SK-N-SH (cell line): Measurements from ENCODE around the gene PWWP2B. TPM values are rescaled to one million over a fixed set of nuclear protein-coding genes. Genes with fewer than 3 reads are reported as not detected.
A peak's percentile ranks its signal among the peaks of the same experiment; 100 is the strongest.
"Not testable (repeated sequence)": the region's sequence is repeated elsewhere in the genome, so short reads cannot be mapped to it uniquely, and the experiment has no call there.

Source experiments
- CTCF ChIA-PET: fragments of 300-600, 350-600 bp; formaldehyde crosslinking; extraction: SDS; loops from one replicate; lab custom pipeline; 2021; lab: Yijun Ruan, JAX
- POLR2A ChIA-PET: fragments of 350-600 bp; sonication (Branson Sonifier 250); formaldehyde crosslinking; extraction: SDS; loops from one replicate; lab custom pipeline; 2020; ENCODE audit warnings: antibody characterized with exemption, inconsistent platforms; lab: Yijun Ruan, JAX
- DNase-seq: peaks from one replicate; pipeline ENCODE4 v3.0.0; 2012
- H2AFZ ChIP-seq: fragments of 200-600 bp; sonication (generic); 2 replicates; pipeline ENCODE4 v1.8.1; 2016; ENCODE audit warnings: antibody characterized with exemption, mild to moderate bottlenecking, low read depth
- H3F3A ChIP-seq: fragments of 200-600 bp; sonication (generic); replicated peaks from 2 replicates; pipeline ENCODE3; 2016; ENCODE audit warnings: antibody characterized with exemption, mild to moderate bottlenecking; ENCODE audit not compliant: insufficient read depth
- H3K27ac ChIP-seq, 2 experiments: fragments of 200-500 bp in 1 of 2; fragments of 200-600 bp in 1 of 2; sonication (Bioruptor generic) in 1 of 2; sonication (generic), shearing (Covaris generic) in 1 of 2; 2 replicates each; pipeline versions ENCODE4 v1.5.1 to v1.6.1; 2014 to 2016; ENCODE audit warnings: low read depth in 2 of 2, inconsistent platforms in 1 of 2, low read length in 1 of 2, mild to moderate bottlenecking in 1 of 2, mixed read lengths in 1 of 2
- H3K27me3 ChIP-seq: fragments of 200-600 bp; sonication (generic), shearing (Covaris generic); 2 replicates; pipeline ENCODE4 v1.6.1; 2016; ENCODE audit warnings: mixed run types; ENCODE audit not compliant: insufficient read depth
- H3K36me3 ChIP-seq, 2 experiments: fragments of 200-500 bp in 1 of 2; fragments of 200-600 bp in 1 of 2; sonication (Bioruptor generic) in 1 of 2; sonication (generic) in 1 of 2; replicated peaks in 1 of 2; 2 replicates each; pipeline versions ENCODE3 to v1.5.1; 2014 to 2016; ENCODE audit warnings: low read length in 1 of 2, mild to moderate bottlenecking in 1 of 2; ENCODE audit not compliant: insufficient read depth in 2 of 2, control insufficient read depth in 1 of 2
- H3K4me1 ChIP-seq, 2 experiments: fragments of 200-500 bp in 1 of 2; fragments of 200-600 bp in 1 of 2; sonication (Bioruptor generic) in 1 of 2; sonication (generic), shearing (Covaris generic) in 1 of 2; 2 replicates each; pipeline versions ENCODE4 v1.5.1 to v1.6.1; 2014 to 2016; ENCODE audit warnings: low read depth in 1 of 2, low read length in 1 of 2, mixed run types in 1 of 2; ENCODE audit not compliant: insufficient read depth in 2 of 2, control insufficient read depth in 1 of 2
- H3K4me2 ChIP-seq: fragments of 200-600 bp; sonication (generic), shearing (Covaris generic); 2 replicates; pipeline ENCODE4 v1.6.1; 2017; ENCODE audit warnings: mixed run types
- H3K4me3 ChIP-seq, 2 experiments: fragments of 200-500 bp in 1 of 2; fragments of 200-600 bp in 1 of 2; sonication (Bioruptor generic) in 1 of 2; sonication (generic), shearing (Covaris generic) in 1 of 2; 2 replicates each; pipeline versions ENCODE4 v1.5.1 to v1.8.1; 2014 to 2016; ENCODE audit warnings: low read depth in 2 of 2, inconsistent platforms in 1 of 2, low read length in 1 of 2, mild to moderate bottlenecking in 1 of 2, mixed read lengths in 1 of 2, moderate library complexity in 1 of 2
- H3K79me2 ChIP-seq: fragments of 200-600 bp; sonication (generic); 2 replicates; pipeline ENCODE4 v1.8.1; 2017; ENCODE audit warnings: mild to moderate bottlenecking; ENCODE audit not compliant: insufficient read depth
- H3K9ac ChIP-seq: fragments of 200-600 bp; sonication (generic); 2 replicates; pipeline ENCODE4 v1.6.1; 2017; ENCODE audit warnings: mixed run types
- H3K9me2 ChIP-seq: fragments of 200-600 bp; sonication (generic); 2 replicates; pipeline ENCODE4 v1.6.1; 2017; ENCODE audit warnings: mixed run types
- H3K9me3 ChIP-seq: fragments of 200-600 bp; sonication (generic); 2 replicates; pipeline ENCODE4 v1.6.1; 2017; ENCODE audit warnings: mixed run types, mild to moderate bottlenecking, moderate library complexity
- H4K20me1 ChIP-seq: fragments of 200-600 bp; sonication (generic); 2 replicates; pipeline ENCODE4 v1.6.1; 2017; ENCODE audit warnings: mild to moderate bottlenecking, mixed run types; ENCODE audit not compliant: insufficient read depth
- GABPA ChIP-seq: IDR thresholded peaks from 2 replicates; pipeline ENCODE4 v1.4.0; 2012; ENCODE audit warnings: low read depth, mild to moderate bottlenecking
- MXI1 ChIP-seq: IDR thresholded peaks from 2 replicates; pipeline ENCODE4 v1.6.1; 2012; ENCODE audit warnings: mild to moderate bottlenecking, low read depth, low read length, improper control_type of control experiment
- RAD21 ChIP-seq: IDR thresholded peaks from 2 replicates; pipeline ENCODE4 v1.6.1; 2012; ENCODE audit warnings: mild to moderate bottlenecking, low read length
- SMC3 ChIP-seq: IDR thresholded peaks from 2 replicates; pipeline ENCODE4 v1.6.1; 2012; ENCODE audit warnings: low read depth, low read length, improper control_type of control experiment
- WGBS: methylation state at CpG from one replicate; pipeline ENCODE4 v1.1.6; 2017; ENCODE audit warnings: low lambda C conversion rate; 5-methylcytosine and 5-hydroxymethylcytosine counted together
- polyA plus RNA-seq, 3 experiments: library from polyadenylated mRNA; depleted of rRNA; stranded (reverse); fragments of >200 nt; gene quantifications; 2 replicates each; pipeline ENCODE4 v1.2.3, GENCODE V29; 2012
- TF ChIP-seq, protein P1 (sequence below): IDR thresholded peaks from 2 replicates; pipeline ENCODE4; 2012
- TF ChIP-seq, protein P2 (sequence below): IDR thresholded peaks from 2 replicates; pipeline ENCODE4 v1.4.0; 2012; ENCODE audit warnings: low read depth, borderline replicate concordance
- TF ChIP-seq, protein P3 (sequence below): fragments of 200-600 bp; sonication (generic); IDR thresholded peaks from 2 replicates; pipeline ENCODE4 v1.6.1; 2017; ENCODE audit warnings: antibody characterized with exemption, mild to moderate bottlenecking, moderate library complexity

Gene PWWP2B
- polyA plus RNA-seq, 1 of the 3 experiments (the other 2 are of a cell fraction), result 2.4 TPM

DNA sequence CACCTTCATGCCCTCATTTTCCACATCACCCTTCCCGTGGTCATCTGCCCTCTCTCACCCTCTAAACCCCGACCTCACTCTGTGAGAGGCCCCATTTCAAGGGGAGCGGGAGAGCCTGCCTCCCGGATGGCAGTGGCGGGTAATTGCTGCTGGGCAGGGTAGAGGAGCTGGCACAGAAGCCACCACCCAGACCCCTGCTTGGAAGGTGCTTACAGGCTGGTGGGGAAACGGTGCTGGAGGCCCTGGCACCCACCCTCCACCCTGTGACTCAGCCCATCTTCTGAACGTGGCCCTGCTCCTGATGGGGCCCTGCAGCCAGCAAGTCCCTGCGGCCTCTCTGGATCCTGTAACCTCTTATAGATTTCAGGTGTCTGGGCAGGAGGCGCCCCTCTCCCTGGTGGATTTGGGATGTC is 10.6 kb upstream of the PWWP2B start:
- WGBS, result 90% methylated on average over 5 of the region's 9 CpGs

DNA sequence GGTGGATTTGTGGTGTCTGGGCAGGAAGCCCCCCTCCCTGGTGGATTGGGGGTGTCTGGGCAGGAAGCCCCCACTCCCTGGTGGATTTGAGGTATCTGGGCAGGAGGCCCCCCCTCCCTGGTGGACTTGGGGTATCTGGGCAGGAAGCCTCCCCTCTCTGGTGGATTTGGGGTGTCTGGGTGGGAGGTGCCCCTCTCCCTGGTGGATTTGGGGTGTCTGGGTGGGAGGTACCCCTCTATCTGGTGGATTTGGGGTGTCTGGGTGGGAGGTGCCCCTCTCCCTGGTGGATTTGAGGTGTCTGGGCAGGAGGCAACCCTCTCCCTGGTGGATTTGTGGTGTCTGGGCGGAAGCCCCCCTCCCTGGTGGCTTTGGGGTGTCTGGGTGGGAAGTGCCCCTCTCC is 10.1 kb upstream of the PWWP2B start:
- not testable (repeated sequence) for DNase-seq
- CTCF ChIA-PET, result interaction anchor here (1.0 to 1.3 kb wide), 2 partner anchors 67 to 255 kb away, joined by 3 read pairs; no protein-coding TSS in a partner anchor
- no CpG with 5 or more reads among the region's 1 CpG for WGBS

More for the DNA sequence above, 10.6 kb upstream of the PWWP2B start:
- H3K27ac ChIP-seq, result no peak overlapping the region
- no peaks in the 10 kb centered on the region for H3K79me2 ChIP-seq
- peaks cover 0 to 9% of the 10 kb centered on the region in 2 experiments; a peak in 1 of 4 replicates for H3K4me1 ChIP-seq
- H3K27me3 ChIP-seq, result no peaks in the 10 kb centered on the region
- CTCF ChIA-PET, result interaction anchor here (1.3 kb wide), 1 partner anchor 256 kb away, joined by 3 read pairs; no protein-coding TSS in a partner anchor
- no peaks in the 10 kb centered on the region for H3K36me3 ChIP-seq
- no peak overlapping the region for H2AFZ ChIP-seq
- H3K9ac ChIP-seq, result no peak overlapping the region
- POLR2A ChIA-PET, result no interaction called here
- H4K20me1 ChIP-seq, result no peaks in the 10 kb centered on the region
- no peak overlapping the region for H3K4me3 ChIP-seq
- H3K9me3 ChIP-seq, result no peaks in the 10 kb centered on the region
- H3K9me2 ChIP-seq, result no peaks in the 10 kb centered on the region
- DNase-seq, result no peak
- no peaks in the 10 kb centered on the region for H3F3A ChIP-seq
- H3K4me2 ChIP-seq, result no peak overlapping the region
- TF ChIP-seq, protein P1, sequence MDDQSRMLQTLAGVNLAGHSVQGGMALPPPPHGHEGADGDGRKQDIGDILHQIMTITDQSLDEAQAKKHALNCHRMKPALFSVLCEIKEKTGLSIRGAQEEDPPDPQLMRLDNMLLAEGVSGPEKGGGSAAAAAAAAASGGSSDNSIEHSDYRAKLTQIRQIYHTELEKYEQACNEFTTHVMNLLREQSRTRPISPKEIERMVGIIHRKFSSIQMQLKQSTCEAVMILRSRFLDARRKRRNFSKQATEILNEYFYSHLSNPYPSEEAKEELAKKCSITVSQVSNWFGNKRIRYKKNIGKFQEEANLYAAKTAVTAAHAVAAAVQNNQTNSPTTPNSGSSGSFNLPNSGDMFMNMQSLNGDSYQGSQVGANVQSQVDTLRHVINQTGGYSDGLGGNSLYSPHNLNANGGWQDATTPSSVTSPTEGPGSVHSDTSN, result no peak
- TF ChIP-seq, protein P2, sequence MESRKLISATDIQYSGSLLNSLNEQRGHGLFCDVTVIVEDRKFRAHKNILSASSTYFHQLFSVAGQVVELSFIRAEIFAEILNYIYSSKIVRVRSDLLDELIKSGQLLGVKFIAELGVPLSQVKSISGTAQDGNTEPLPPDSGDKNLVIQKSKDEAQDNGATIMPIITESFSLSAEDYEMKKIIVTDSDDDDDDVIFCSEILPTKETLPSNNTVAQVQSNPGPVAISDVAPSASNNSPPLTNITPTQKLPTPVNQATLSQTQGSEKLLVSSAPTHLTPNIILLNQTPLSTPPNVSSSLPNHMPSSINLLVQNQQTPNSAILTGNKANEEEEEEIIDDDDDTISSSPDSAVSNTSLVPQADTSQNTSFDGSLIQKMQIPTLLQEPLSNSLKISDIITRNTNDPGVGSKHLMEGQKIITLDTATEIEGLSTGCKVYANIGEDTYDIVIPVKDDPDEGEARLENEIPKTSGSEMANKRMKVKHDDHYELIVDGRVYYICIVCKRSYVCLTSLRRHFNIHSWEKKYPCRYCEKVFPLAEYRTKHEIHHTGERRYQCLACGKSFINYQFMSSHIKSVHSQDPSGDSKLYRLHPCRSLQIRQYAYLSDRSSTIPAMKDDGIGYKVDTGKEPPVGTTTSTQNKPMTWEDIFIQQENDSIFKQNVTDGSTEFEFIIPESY, result no peak
- no peak for TF ChIP-seq GABPA

DNA sequence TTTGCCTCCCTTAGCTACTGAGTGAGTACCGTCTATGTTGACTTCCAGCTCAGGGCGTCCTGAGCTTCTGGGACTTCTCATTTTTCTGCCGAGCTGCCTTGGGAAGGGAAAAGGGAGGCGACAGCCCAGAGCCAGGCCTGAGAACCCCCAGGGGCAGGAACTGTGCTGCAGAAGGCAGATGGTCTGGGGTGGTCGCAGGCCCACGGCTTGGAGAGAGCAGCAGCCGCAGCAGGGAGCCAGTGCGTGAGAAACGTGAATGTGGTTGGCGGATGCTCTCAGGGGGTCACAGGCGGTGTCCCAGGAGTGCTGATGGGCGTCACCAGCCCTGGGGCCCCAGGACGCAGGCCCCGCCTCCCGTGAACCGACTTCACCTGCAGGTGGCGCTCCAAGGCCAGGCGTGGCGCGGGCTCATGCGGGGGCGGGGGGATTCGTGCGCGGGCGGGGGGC is 9.2 kb upstream of the PWWP2B start:
- H3K4me2 ChIP-seq, result no peak overlapping the region
- no peaks in the 10 kb centered on the region for H3K36me3 ChIP-seq
- DNase-seq, result peak; percentile 97
- no peaks in the 10 kb centered on the region for H3K9me2 ChIP-seq
- 3% methylated on average over 8 of the region's 26 CpGs for WGBS
- POLR2A ChIA-PET, result no interaction called here
- no peak overlapping the region for H3K4me3 ChIP-seq
- no peaks in the 10 kb centered on the region for H3K79me2 ChIP-seq
- H3K4me1 ChIP-seq, result peaks cover 0 to 9% of the 10 kb centered on the region in 2 experiments; a peak in 1 of 4 replicates
- H3K9me3 ChIP-seq, result no peaks in the 10 kb centered on the region
- H3F3A ChIP-seq, result no peaks in the 10 kb centered on the region
- H2AFZ ChIP-seq, result no peak overlapping the region
- H3K27ac ChIP-seq, result no peak overlapping the region
- TF ChIP-seq MXI1 (no peak), SMC3 (peak; percentile 71), RAD21 (peak; percentile 67)
- TF ChIP-seq, protein P3, sequence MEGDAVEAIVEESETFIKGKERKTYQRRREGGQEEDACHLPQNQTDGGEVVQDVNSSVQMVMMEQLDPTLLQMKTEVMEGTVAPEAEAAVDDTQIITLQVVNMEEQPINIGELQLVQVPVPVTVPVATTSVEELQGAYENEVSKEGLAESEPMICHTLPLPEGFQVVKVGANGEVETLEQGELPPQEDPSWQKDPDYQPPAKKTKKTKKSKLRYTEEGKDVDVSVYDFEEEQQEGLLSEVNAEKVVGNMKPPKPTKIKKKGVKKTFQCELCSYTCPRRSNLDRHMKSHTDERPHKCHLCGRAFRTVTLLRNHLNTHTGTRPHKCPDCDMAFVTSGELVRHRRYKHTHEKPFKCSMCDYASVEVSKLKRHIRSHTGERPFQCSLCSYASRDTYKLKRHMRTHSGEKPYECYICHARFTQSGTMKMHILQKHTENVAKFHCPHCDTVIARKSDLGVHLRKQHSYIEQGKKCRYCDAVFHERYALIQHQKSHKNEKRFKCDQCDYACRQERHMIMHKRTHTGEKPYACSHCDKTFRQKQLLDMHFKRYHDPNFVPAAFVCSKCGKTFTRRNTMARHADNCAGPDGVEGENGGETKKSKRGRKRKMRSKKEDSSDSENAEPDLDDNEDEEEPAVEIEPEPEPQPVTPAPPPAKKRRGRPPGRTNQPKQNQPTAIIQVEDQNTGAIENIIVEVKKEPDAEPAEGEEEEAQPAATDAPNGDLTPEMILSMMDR, result peak; percentile 54
- H3K27me3 ChIP-seq, result no peaks in the 10 kb centered on the region
- H4K20me1 ChIP-seq, result no peaks in the 10 kb centered on the region
- no peak overlapping the region for H3K9ac ChIP-seq
- CTCF ChIA-PET, result interaction anchor here (0.6 to 1.0 kb wide), 5 partner anchors 20 to 68 kb away, joined by 3 to 4 read pairs (median 3); no protein-coding TSS in a partner anchor

More for the DNA sequence above, 10.1 kb upstream of the PWWP2B start:
- H3K27me3 ChIP-seq, POLR2A ChIA-PET, H3K79me2 ChIP-seq, H3K4me2 ChIP-seq, H3K9ac ChIP-seq, H3K9me2 ChIP-seq, H3K36me3 ChIP-seq, H3K9me3 ChIP-seq, H3K4me1 ChIP-seq, H3K27ac ChIP-seq, H3F3A ChIP-seq, H3K4me3 ChIP-seq, H2AFZ ChIP-seq, H4K20me1 ChIP-seq: not testable (repeated sequence)
